Activated CD8-positive, alpha-beta memory T cell treated with anti-CD3 and anti-CD28 coated beads, Interleukin-2, amount 50 U/mL, for 24 hours (primary cell): ENCODE data around the gene AEBP1.

Source experiments
- DNase-seq: peaks from one replicate; pipeline ENCODE4 v3.0.0-alpha.2; 2020; ENCODE audit errors: extremely low read depth

The AEBP1 gene

GRCh38 chr7:44066494-44067063 is 37.6 kb upstream of the AEBP1 start:
- no peak for DNase-seq

GRCh38 chr7:44067064-44067951 is 36.8 kb upstream of the AEBP1 start:
- DNase-seq, result no peak

GRCh38 chr7:44068054-44068453 is 36.1 kb upstream of the AEBP1 start:
- no peak for DNase-seq

GRCh38 chr7:44071726-44072363 is 32.3 kb upstream of the AEBP1 start:
- DNase-seq, result no peak

- no peak for DNase-seq
Measured at GRCh38 chr7:44072364-44073231, 31.5 kb upstream of the AEBP1 start.

- peak; percentile 42 for DNase-seq
Measured at GRCh38 chr7:44073664-44074348, 30.3 kb upstream of the AEBP1 start.

GRCh38 chr7:44074349-44074695 is 29.8 kb upstream of the AEBP1 start:
- no peak for DNase-seq

GRCh38 chr7:44075296-44076075 is 28.7 kb upstream of the AEBP1 start:
- DNase-seq, result no peak

- DNase-seq, result no peak
Measured at GRCh38 chr7:44076101-44076895, 27.8 kb upstream of the AEBP1 start.

- no peak for DNase-seq
Measured at GRCh38 chr7:44077061-44077460, 27.1 kb upstream of the AEBP1 start.

GRCh38 chr7:44077681-44078091 is 26.5 kb upstream of the AEBP1 start:
- no peak for DNase-seq

GRCh38 chr7:44078521-44078920 is 25.6 kb upstream of the AEBP1 start:
- no peak for DNase-seq

- no peak for DNase-seq
Measured at GRCh38 chr7:44079331-44080021, 24.7 kb upstream of the AEBP1 start.

GRCh38 chr7:44080118-44080517 is 24.0 kb upstream of the AEBP1 start:
- DNase-seq, result no peak

GRCh38 chr7:44080686-44081265 is 23.4 kb upstream of the AEBP1 start:
- no peak for DNase-seq

GRCh38 chr7:44081266-44081748 is 22.8 kb upstream of the AEBP1 start:
- DNase-seq, result no peak

- peak; percentile 95 for DNase-seq
Measured at GRCh38 chr7:44082541-44083207, 21.5 kb upstream of the AEBP1 start.

GRCh38 chr7:44083796-44084195 is 20.3 kb upstream of the AEBP1 start:
- DNase-seq, result no peak
